H9 (cell line): ENCODE data around the gene DNAJC6. TPM values are rescaled to one million over a fixed set of nuclear protein-coding genes. Genes with fewer than 3 reads are reported as not detected.

Experiments
- DNase-seq: peaks from one replicate; pipeline ENCODE4 v3.0.0-alpha.2; 2017
- H2AFZ ChIP-seq: one replicate; pipeline ENCODE4 v1.6.1; 2013; ENCODE audit warnings: mild to moderate bottlenecking, low read length, control low read depth, moderate library complexity
- H2AK5ac ChIP-seq: 2 replicates; pipeline ENCODE4 v1.6.1; 2013; ENCODE audit warnings: low read length, control low read depth, mixed read lengths; ENCODE audit not compliant: insufficient read length
- H2BK120ac ChIP-seq: one replicate; pipeline ENCODE4 v1.6.1; 2013; ENCODE audit warnings: low read depth, mild to moderate bottlenecking, low read length, control low read depth, inconsistent platforms; ENCODE audit not compliant: poor library complexity, severe bottlenecking
- H2BK12ac ChIP-seq: 2 replicates; pipeline ENCODE4 v1.6.1; 2013; ENCODE audit warnings: low read length, control low read depth, mixed read lengths, low read depth; ENCODE audit not compliant: insufficient read length
- H2BK15ac ChIP-seq: 2 replicates; pipeline ENCODE4 v1.6.1; 2013; ENCODE audit warnings: low read depth, low read length, control low read depth
- H2BK20ac ChIP-seq: one replicate; pipeline ENCODE4 v1.6.1; 2013; ENCODE audit warnings: low read depth, mild to moderate bottlenecking, low read length, control low read depth, inconsistent platforms; ENCODE audit not compliant: poor library complexity, severe bottlenecking
- H2BK5ac ChIP-seq: 2 replicates; pipeline ENCODE4 v1.6.1; 2013; ENCODE audit warnings: low read length, control low read depth, mixed read lengths; ENCODE audit not compliant: insufficient read length
- H3K14ac ChIP-seq: 2 replicates; pipeline ENCODE4 v1.6.1; 2013; ENCODE audit warnings: low read length, control low read depth; ENCODE audit not compliant: insufficient read depth
- H3K18ac ChIP-seq: 2 replicates; pipeline ENCODE4 v1.6.1; 2013; ENCODE audit warnings: low read depth, mild to moderate bottlenecking, mixed read lengths, low read length, control low read depth; ENCODE audit not compliant: insufficient read length
- H3K23ac ChIP-seq: 2 replicates; pipeline ENCODE4 v1.6.1; 2013; ENCODE audit warnings: low read length, control low read depth, mixed read lengths, low read depth; ENCODE audit not compliant: insufficient read length
- H3K23me2 ChIP-seq: 2 replicates; pipeline ENCODE4 v1.6.1; 2013; ENCODE audit warnings: low read depth, mild to moderate bottlenecking, mixed read lengths, low read length, control low read depth; ENCODE audit not compliant: insufficient read length, poor library complexity, severe bottlenecking
- H3K27ac ChIP-seq: 2 replicates; pipeline ENCODE4 v1.5.1; 2013; ENCODE audit warnings: low read length, control low read depth, mixed read lengths, low read depth; ENCODE audit not compliant: insufficient read length
- H3K27me3 ChIP-seq: 2 replicates; pipeline ENCODE4 v1.6.1; 2013; ENCODE audit warnings: low read length, control low read depth, inconsistent platforms; ENCODE audit not compliant: insufficient read depth
- H3K4ac ChIP-seq: 2 replicates; pipeline ENCODE4 v1.6.1; 2013; ENCODE audit warnings: low read depth, mild to moderate bottlenecking, control low read depth, inconsistent platforms, low read length, moderate library complexity
- H3K4me1 ChIP-seq: 2 replicates; pipeline ENCODE4 v1.6.1; 2013; ENCODE audit warnings: low read length, control low read depth, inconsistent platforms; ENCODE audit not compliant: insufficient read depth
- H3K4me2 ChIP-seq: 2 replicates; pipeline ENCODE4 v1.6.1; 2013; ENCODE audit warnings: low read length, control low read depth, mixed read lengths; ENCODE audit not compliant: insufficient read length, insufficient read depth
- H3K56ac ChIP-seq: 2 replicates; pipeline ENCODE4 v1.6.1; 2013; ENCODE audit warnings: low read depth, mild to moderate bottlenecking, mixed read lengths, low read length, control low read depth; ENCODE audit not compliant: insufficient read length
- H3K79me1 ChIP-seq: 2 replicates; pipeline ENCODE4 v1.6.1; 2013; ENCODE audit warnings: low read depth, mild to moderate bottlenecking, moderate library complexity, low read length, control low read depth, inconsistent platforms; ENCODE audit not compliant: insufficient read depth, poor library complexity, severe bottlenecking
- H3K79me2 ChIP-seq: 2 replicates; pipeline ENCODE4 v1.6.1; 2013; ENCODE audit warnings: low read length, control low read depth, inconsistent platforms; ENCODE audit not compliant: insufficient read depth
- H3K9ac ChIP-seq: 2 replicates; pipeline ENCODE4 v1.6.1; 2013; ENCODE audit warnings: low read length, control low read depth, mixed read lengths; ENCODE audit not compliant: insufficient read length; ENCODE audit errors: extremely low read depth
- H3K9me3 ChIP-seq: one replicate; pipeline ENCODE4 v1.6.1; 2013; ENCODE audit warnings: low read depth, low read length, inconsistent platforms; ENCODE audit not compliant: control insufficient read depth
- H3T11ph ChIP-seq: one replicate; pipeline ENCODE4 v1.6.1; 2013; ENCODE audit warnings: mild to moderate bottlenecking, low read length, control low read depth, inconsistent platforms
- H4K20me1 ChIP-seq: one replicate; pipeline ENCODE4 v1.6.1; 2013; ENCODE audit not compliant: control insufficient read depth, insufficient read length, insufficient read depth
- H4K5ac ChIP-seq: 2 replicates; pipeline ENCODE4 v1.6.1; 2013; ENCODE audit warnings: low read depth, mild to moderate bottlenecking, mixed read lengths, low read length, control low read depth; ENCODE audit not compliant: insufficient read length
- H4K8ac ChIP-seq: replicated peaks from 2 replicates; pipeline ENCODE4 v1.6.1; 2013; ENCODE audit warnings: low read length, control low read depth, mixed read lengths, low read depth; ENCODE audit not compliant: insufficient read length
- H4K91ac ChIP-seq: 2 replicates; pipeline ENCODE4 v1.6.1; 2013; ENCODE audit warnings: low read depth, mild to moderate bottlenecking, moderate library complexity, mixed read lengths, low read length, control low read depth; ENCODE audit not compliant: insufficient read length
- H3K27ac Mint-ChIP-seq, 3 experiments: 2 replicates in 2 of 3; 3 replicates in 1 of 3; pipeline ENCODE4 v1.8.0; 2020 to 2021; ENCODE audit warnings: mixed read lengths in 3 of 3, mild to moderate bottlenecking in 1 of 3, moderate library complexity in 1 of 3
- H3K27me3 Mint-ChIP-seq: 2 replicates; pipeline ENCODE4 v1.8.0; 2021; ENCODE audit warnings: low read depth, mild to moderate bottlenecking, moderate library complexity, mixed read lengths
- H3K36me3 Mint-ChIP-seq, 3 experiments: 2 replicates in 2 of 3; 3 replicates in 1 of 3; pipeline ENCODE4 v1.8.0; 2020 to 2021; ENCODE audit warnings: low read depth in 3 of 3, mixed read lengths in 3 of 3; ENCODE audit not compliant: insufficient read depth in 1 of 3
- H3K4me1 Mint-ChIP-seq, 2 experiments: 2 replicates each; pipeline ENCODE4 v1.8.0; 2020; ENCODE audit warnings: mixed read lengths in 2 of 2
- H3K4me3 Mint-ChIP-seq, 2 experiments: 2 replicates in 1 of 2; 3 replicates in 1 of 2; pipeline ENCODE4 v1.8.0; 2020 to 2021; ENCODE audit warnings: mild to moderate bottlenecking in 2 of 2, mixed read lengths in 2 of 2, moderate library complexity in 1 of 2
- H3K9me3 Mint-ChIP-seq, 2 experiments: 2 replicates in 1 of 2; 3 replicates in 1 of 2; pipeline ENCODE4 v1.8.0; 2020; ENCODE audit warnings: mild to moderate bottlenecking in 2 of 2, mixed read lengths in 2 of 2, moderate library complexity in 1 of 2
- WGBS: extraction: QIAGEN DNeasy Blood & Tissue Kit; methylation state at CpG from one replicate; pipeline ENCODE4 v1.1.7; 2013; ENCODE audit warnings: missing lambda C conversion rate, low lambda C conversion rate, mixed read lengths; ENCODE audit not compliant: insufficient read length; ENCODE audit errors: extremely low coverage; 5-methylcytosine and 5-hydroxymethylcytosine counted together
- total RNA-seq: library from RNA; stranded (reverse); gene quantifications from 2 replicates; pipeline ENCODE4 v1.2.1, GENCODE V29; 2021
- TF ChIP-seq, protein P1 (sequence below): fragments of 200-600 bp; sonication (generic); conservative IDR thresholded peaks from 3 replicates; pipeline ENCODE4 v1.8.0; 2021; ENCODE audit warnings: antibody characterized with exemption, mild to moderate bottlenecking

Gene DNAJC6
- total RNA-seq, 1 experiment from 2014 or later = 2.2 TPM

GRCh38 chr1:65434760-65435159 is 125.4 kb downstream of the DNAJC6 start:
- H3K4me2 ChIP-seq = no peak overlapping the region
- H3K14ac ChIP-seq = no peak overlapping the region
- no peak overlapping the region for H3K56ac ChIP-seq
- no peak overlapping the region for H3K9ac ChIP-seq
- H3K23ac ChIP-seq = no peak overlapping the region
- Mint-ChIP-seq H3K27me3 (no peaks in the 10 kb centered on the region), H3K4me1 (peaks cover 36 to 41% of the 10 kb centered on the region in 2 experiments), H3K36me3 (peaks cover 0 to 17% (median 11%) of the 10 kb centered on the region in 3 experiments; a peak in 5 of 7 replicates), H3K27ac (peak overlapping the region in 2 of 3 experiments; percentile 56 to 81; a peak in 1 of 7 replicates), H3K4me3 (no peak overlapping the region), H3K9me3 (no peaks in the 10 kb centered on the region)
- H3K4me1 ChIP-seq = peaks cover 2% of the 10 kb centered on the region; the same call in 1 of the 2 replicates
- H3K79me1 ChIP-seq = no peaks in the 10 kb centered on the region
- no peak overlapping the region for H3K27ac ChIP-seq
- no peak overlapping the region for H3T11ph ChIP-seq
- H3K23me2 ChIP-seq = no peaks in the 10 kb centered on the region
- no peaks in the 10 kb centered on the region for H3K27me3 ChIP-seq
- no peak overlapping the region for H3K4ac ChIP-seq
- H2AK5ac ChIP-seq = no peak overlapping the region
- H2AFZ ChIP-seq = no peak overlapping the region
- H3K79me2 ChIP-seq = no peaks in the 10 kb centered on the region
- no peak overlapping the region for H4K8ac ChIP-seq
- H2BK12ac ChIP-seq = no peak overlapping the region
- no peaks in the 10 kb centered on the region for H3K9me3 ChIP-seq
- no peak overlapping the region for H4K91ac ChIP-seq
- no peak overlapping the region for H3K18ac ChIP-seq
- TF ChIP-seq, protein P1, sequence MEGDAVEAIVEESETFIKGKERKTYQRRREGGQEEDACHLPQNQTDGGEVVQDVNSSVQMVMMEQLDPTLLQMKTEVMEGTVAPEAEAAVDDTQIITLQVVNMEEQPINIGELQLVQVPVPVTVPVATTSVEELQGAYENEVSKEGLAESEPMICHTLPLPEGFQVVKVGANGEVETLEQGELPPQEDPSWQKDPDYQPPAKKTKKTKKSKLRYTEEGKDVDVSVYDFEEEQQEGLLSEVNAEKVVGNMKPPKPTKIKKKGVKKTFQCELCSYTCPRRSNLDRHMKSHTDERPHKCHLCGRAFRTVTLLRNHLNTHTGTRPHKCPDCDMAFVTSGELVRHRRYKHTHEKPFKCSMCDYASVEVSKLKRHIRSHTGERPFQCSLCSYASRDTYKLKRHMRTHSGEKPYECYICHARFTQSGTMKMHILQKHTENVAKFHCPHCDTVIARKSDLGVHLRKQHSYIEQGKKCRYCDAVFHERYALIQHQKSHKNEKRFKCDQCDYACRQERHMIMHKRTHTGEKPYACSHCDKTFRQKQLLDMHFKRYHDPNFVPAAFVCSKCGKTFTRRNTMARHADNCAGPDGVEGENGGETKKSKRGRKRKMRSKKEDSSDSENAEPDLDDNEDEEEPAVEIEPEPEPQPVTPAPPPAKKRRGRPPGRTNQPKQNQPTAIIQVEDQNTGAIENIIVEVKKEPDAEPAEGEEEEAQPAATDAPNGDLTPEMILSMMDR = no peak
- H4K5ac ChIP-seq = no peak overlapping the region
- H2BK5ac ChIP-seq = no peak overlapping the region
- WGBS = no CpG with 5 or more reads among the region's 3 CpGs
- no peak for DNase-seq
- no peak overlapping the region for H2BK20ac ChIP-seq
- no peak overlapping the region for H2BK15ac ChIP-seq
- H2BK120ac ChIP-seq = no peak overlapping the region
- H4K20me1 ChIP-seq = no peaks in the 10 kb centered on the region
